GM18508 (cell line): ENCODE data around the gene PFN3.

Experiments used
- ATAC-seq: cut with Tn5 transposase; IDR thresholded peaks from one replicate; pipeline ENCODE4 v1.9.1; 2021; ENCODE audit warnings: moderate number of reproducible peaks; ENCODE audit not compliant: insufficient read depth, unreplicated experiment

Gene PFN3

DNA sequence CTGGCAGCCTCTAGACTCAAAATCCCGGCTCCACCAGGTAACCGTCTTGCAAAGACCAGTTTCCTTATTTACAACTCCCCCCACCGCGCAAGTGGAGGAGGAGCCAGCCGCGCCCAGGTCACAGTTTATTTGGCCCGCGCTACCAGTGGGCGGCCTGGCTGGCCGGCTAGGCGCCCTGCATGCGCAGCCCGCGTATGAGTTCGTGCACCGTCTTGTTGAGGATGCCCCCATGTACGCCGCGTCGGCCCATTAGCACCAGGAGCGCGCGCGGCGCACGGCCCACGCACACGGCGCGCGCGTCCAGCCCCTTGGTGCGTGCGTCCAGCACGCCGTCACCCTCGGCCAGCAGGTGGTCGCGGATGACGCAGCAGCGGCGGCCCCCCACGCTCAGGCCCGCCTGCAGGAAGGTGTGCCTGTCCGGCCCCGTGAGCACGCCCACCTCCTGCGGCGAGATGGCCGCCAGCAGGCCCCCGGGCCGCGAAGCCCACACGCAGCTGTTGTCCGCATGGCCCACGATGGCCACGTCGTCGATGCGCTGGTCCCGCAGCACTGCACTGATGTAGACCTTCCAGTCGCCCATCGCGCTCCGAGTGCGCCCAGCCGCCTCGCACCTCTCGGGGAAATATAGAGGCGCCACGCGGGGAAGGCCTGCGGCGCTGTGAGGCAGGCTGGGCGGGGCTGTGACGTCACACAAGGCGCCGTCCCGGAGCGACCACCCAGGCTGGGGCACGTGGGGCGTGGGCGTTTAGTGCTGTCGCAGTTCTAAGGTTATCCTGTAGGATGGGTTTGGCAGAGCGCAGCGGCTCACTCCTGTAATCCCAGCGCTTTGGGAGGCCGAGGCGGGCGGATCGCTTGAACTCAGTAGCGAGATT is at the start of gene PFN3:
TSS of gene PFN3 (minus strand) at position 665 of the 872 bp plus-strand sequence. CDS start at position 580, 85 bp downstream.
- ATAC-seq: no peak

GRCh38 chr5:177449140-177450061 is 48.9 kb upstream of the PFN3 start:
- no peak for ATAC-seq

DNA sequence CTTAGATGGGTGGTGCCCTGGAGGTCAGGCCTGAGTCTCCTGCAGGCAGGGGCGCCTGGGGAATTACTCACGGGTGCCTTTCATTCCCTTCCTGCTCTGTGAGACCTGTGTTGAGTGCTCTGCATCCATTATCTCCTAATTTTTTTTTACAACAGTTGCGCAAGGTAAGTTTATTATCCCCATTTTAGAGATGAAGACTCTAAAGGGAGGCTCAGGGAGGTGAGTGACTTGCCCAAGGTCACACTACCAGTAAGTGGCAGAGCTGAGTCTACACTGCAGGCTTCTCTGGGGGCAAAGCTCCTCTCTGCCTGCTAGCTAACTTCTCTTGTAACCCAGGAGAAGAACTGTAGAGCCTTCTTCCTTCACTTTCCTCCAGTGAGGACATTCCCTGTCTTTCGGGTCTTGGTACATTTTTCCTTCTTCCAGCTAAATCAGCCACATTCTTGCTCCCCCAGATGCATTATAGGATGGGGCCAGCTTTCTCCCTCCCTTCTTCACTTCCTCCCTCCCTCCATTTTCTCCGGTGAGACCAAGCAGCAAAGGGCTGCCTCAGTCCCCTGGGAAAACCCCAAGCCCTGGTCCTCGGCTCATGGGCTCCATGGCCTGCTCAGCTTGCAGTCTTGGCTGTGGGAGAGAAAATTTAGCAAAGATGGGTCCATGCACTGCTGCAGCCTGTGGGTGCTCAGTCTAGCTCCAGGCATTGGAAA is 47.9 kb upstream of the PFN3 start:
- no peak for ATAC-seq

DNA sequence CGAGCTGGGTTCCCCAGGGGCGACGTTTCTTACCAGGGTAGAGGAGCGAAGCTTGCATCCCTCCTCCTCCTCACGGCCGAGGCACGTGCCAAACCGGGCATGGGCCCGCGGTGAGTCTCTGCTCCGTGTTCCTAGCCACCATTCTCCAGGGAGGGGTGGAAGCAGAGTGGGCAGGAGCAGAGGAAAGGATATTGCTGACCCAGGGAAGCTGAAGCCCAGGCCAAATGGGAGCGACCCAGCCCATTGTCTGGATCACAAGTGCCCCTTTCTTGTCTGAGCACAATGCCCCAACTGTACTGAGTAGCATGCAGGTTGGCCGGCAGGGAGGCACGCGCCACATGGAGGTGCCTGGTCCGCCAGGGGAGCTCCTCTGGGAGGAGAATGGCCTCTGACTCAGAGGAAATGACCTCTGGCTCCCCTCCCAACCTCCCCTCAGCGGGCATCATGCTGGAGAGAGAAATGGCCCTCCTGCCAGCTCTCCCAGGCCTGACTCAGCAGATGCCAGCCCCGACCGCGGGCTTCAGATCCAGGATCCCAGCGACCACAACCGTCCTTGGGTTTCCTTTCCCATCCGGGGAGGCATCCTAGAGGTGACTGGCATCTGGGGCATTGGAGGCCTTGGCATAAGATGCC is 47.3 kb upstream of the PFN3 start:
- ATAC-seq: no peak

DNA sequence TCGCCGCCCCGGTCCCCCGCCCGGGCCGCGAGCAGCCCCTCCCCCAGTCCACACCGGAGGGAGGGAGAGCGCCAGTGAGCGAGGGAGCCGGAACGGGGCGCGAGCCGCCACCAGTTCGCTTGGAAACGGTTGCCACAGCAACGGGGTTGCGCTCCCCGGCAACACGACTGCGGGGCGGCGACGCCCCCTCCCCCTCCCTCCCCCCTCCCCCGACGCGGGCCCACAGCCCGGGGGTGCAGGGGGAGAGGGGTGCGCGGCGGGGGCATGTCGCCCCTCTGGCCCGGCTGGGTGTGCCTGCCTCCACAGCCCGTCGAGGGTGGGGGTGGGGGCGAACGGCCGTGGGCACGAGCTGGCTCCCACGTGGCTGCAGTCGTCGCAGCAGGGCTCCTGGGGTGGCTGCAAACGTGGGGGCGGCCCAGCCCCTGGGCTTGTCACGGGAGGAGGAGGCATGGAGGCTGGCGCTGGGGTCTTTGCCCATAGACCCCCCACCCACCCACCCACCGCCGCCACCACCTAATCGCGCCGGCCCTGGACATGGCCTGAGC is 46.7 kb upstream of the PFN3 start:
- ATAC-seq: no peak

DNA sequence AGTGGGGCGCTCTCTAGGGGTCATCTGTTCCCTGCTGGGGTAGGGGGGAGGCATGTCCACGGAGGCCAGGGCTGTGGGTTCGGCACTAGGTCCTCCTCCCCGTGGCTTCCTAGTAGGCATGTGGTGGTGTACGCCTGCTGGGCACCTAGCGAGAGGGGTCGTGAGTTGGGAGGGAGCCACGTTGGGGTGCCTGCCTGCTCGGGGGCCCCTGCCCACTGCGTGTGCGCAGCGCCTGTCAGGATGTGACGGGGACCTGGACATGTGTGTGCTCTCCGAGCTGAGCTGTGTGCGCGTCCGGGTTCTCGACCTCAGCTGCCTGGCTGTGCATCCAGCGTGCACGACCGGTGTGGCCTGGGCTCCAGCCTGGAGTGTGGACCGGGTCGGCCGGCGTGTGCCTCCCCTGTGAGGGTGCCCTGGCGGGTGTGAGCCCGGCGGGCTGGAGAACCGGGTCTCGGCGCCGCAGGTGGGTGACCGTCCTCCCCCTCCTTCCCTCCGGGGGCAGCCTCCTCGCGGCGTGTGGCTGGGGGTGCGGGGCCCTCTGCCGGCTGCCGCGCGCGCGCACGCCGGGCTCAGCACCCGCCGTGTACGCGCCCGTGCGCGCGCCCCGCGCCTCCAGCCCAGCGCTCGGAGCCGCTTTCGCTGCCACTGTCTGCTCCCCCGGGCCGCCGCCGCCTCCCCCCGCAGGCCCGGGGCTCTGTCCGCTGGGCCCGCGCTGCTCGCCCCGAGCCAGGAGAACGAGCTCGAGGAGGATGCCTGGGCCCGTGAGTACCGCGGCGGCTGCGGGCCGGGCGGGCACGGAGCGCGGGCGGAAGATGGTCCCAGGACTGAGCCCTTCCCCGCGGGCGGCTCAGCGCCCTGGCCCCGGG is 46.0 kb upstream of the PFN3 start, which contains the start of gene PRR7:
TSS of gene PRR7 (plus strand) at position 615 of the 866 bp plus-strand sequence. CDS start 8,254 bp downstream, outside the sequence.
- ATAC-seq: no peak

DNA sequence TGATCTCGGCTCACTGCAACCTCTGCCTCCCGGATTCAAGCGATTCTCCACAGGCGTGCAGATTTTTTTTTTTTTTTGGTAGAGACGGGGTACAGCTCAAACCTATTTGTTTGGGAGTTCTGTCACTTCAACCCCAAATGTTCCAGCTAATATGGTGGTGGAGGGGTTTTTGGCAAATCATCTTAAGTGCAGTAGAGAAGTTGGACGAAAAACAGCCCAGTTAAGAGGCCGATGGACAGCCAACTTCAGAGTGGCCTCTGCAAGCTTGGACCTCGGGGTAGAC is 45.4 kb upstream of the PFN3 start:
- no peak for ATAC-seq

- no peak for ATAC-seq
These were observed 44.8 kb upstream of the PFN3 start for GRCh38 chr5:177445052-177445916.

DNA sequence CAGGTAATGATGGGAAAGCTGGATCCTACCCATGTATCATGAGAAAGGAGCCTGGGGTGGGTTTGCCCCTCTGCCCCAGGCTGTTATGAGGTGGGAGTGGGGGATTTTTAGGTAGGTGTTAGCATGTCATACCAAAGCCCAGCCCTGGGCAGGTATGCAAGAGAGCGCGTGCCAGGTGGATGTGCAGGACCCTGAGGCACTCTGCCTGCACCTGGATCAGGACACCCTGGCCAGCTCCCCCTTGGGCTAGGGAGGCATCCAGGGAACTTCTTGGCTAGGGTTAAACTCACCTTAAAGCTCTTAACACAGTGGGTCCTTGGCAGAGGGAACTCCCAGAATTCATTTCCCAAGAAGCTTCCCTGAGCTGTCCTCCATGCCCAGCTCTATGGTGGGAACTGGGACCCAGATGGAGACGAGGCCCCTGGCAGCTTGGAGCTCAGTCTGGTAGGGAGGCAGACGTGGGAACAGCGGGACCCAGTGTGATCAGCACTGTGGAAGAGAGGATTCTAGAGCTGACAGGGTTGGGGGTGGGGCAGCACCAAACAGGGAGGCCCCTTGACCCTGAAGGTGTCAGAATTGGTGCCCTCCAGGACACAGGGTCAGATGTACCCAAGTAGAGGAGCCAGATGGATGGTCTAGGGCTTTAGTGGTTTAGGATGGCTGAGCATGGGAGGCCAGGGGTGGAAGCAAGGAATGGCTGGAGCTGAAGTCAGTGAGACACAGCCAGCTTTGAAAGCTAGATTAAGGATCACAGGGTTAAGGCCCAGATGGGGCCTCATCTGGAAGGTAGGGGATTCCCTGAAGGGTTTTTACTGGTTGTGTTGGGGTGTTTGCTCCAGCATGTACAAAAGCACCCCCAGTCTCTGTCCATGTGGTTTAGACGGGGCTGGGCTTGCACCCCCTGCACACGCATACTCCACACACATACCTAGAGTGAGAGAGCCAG is 43.9 kb upstream of the PFN3 start:
- no peak for ATAC-seq

DNA sequence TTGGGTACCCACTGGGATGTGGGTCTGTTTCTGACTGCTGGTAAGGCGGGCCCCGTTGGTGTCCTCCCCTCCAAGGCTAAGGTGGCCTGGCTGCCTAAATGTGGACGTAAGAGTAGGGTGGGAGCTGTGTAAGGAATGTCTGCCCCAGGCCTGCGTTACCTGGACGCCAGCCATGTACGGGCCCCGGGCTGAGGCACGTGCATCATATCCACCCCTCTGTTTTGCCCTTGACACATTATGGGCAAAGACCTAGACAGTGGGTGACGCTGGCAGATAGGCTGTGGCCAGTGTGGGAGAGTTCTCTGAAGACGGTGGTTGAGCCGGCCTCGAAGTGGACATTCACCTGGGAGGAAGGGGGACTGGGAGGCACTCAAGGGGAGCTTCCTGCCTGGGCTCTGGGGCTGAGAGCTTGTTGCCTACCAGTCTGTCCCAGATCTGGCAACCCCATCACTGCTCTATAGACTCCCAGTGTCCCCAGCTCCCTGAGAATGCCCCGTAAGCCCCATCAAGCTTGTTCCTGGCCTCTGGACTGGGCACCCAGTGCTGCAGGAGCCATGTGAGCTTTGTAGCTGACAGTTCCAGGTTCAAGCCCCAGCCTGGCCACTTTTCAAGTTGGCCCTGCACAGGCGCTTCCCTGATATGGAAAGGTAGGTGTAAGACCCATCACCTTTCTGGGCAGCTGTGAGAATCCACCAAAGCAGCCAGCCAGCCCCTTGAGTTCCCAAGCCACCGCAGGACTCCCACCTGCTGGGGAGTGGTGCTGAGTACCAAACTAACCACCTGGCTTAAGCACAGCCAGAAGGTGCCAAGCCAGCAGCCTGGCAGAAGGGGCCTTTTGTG is 42.9 kb upstream of the PFN3 start:
- no peak for ATAC-seq

DNA sequence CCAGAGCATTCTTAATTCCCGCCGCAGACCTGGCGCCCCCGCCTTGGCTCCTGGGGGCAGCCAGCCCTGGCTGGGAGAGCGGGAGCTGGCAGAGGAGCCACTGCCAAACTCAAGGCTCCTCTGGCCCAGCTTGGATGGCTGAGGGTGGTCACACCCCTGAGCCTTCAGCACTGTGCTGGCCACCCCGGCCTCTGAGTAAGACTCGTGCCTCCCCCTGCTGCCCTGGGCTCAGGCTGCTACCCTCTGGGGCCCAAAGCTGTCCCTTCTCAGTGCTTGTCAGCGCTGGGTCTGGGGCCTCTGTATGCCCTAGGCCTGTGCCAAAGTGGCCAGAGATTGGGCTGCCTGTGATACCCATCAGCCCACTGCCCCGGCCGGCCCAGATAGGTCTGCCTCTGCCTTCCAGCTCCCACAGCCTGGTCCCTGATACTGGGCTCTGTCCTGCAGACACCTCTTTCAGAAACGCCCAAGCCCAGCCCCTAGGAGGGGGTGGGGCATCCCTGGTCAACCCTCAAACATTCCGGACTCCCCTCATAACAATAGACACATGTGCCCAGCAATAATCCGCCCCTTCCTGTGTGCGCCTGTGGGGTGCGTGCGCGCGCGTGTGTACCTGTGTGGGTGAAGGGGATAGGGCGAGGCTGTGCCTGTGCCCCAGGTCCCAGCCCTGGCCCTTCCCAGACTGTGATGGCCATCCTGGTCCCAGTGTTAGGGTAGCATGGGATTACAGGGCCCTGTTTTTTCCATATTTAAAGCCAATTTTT is 41.8 kb upstream of the PFN3 start:
- no peak for ATAC-seq

GRCh38 chr5:177440990-177441780 is 40.7 kb upstream of the PFN3 start:
- no peak for ATAC-seq

GRCh38 chr5:177440211-177440989 is 39.9 kb upstream of the PFN3 start:
- ATAC-seq: no peak

- no peak for ATAC-seq
These were observed 39.1 kb upstream of the PFN3 start for GRCh38 chr5:177439518-177440053.
